HepG2 (cell line): ENCODE results near the gene CEP63.

Source experiments
- HMG20A ChIP-seq: IDR thresholded peaks from 2 replicates; pipeline ENCODE4 v1.6.1; 2016; ENCODE audit warnings: borderline replicate concordance
- MXI1 ChIP-seq: IDR thresholded peaks from 3 replicates; pipeline ENCODE4 v1.6.1; 2012; ENCODE audit warnings: low read depth, low read length, inconsistent platforms, borderline replicate concordance
- SMYD3 ChIP-seq: sonication (generic); formaldehyde crosslinking; IDR thresholded peaks from 2 replicates; pipeline ENCODE4 v1.8.1; 2023; ENCODE audit warnings: mild to moderate bottlenecking, missing genetic modification reagents
- SNAPC5 ChIP-seq: sonication (generic); formaldehyde crosslinking; IDR thresholded peaks from 2 replicates; pipeline ENCODE4 v1.8.1; 2023; ENCODE audit warnings: mild to moderate bottlenecking, missing genetic modification reagents, borderline replicate concordance
- ZFX ChIP-seq: sonication (generic); formaldehyde crosslinking; IDR thresholded peaks from 2 replicates; pipeline ENCODE4 v1.4.0; 2020; ENCODE audit warnings: mild to moderate bottlenecking, low read depth, missing genetic modification reagents, moderate library complexity
- ZNF431 ChIP-seq: sonication (generic); formaldehyde crosslinking; IDR thresholded peaks from 2 replicates; pipeline ENCODE4 v1.9.0; 2022; ENCODE audit warnings: missing genetic modification reagents, low read depth, mild to moderate bottlenecking, borderline replicate concordance
- ZNF740 ChIP-seq: sonication (generic); formaldehyde crosslinking; IDR thresholded peaks from 2 replicates; pipeline ENCODE4 v1.4.0; 2020; ENCODE audit warnings: missing genetic modification reagents

GRCh38 chr3:134606033-134607025, 120.5 kb downstream of the CEP63 start:
- TF ChIP-seq MXI1 (no peak), ZNF431 (CRISPR knock-in tag) (no peak), SNAPC5 (CRISPR knock-in tag) (no peak), ZNF740 (CRISPR knock-in tag) (no peak), HMG20A (CRISPR knock-in tag) (no peak), ZFX (no peak), SMYD3 (CRISPR knock-in tag) (no peak)
